Activated T-helper 1 cell treated with anti-CD3 and anti-CD28 coated beads, Interleukin-2, amount 50 U/mL, for 16 hours (primary cell): Measurements from ENCODE around the gene DLGAP1.
A peak's percentile ranks its signal among the peaks of the same experiment; 100 is the strongest.

Source experiments
- DNase-seq, 2 donors: peaks; one replicate each; pipeline ENCODE4 v3.0.0-alpha.2; 2020; ENCODE audit warnings: low read depth in 1 of 2, low spot score in 1 of 2

Gene DLGAP1

DNA sequence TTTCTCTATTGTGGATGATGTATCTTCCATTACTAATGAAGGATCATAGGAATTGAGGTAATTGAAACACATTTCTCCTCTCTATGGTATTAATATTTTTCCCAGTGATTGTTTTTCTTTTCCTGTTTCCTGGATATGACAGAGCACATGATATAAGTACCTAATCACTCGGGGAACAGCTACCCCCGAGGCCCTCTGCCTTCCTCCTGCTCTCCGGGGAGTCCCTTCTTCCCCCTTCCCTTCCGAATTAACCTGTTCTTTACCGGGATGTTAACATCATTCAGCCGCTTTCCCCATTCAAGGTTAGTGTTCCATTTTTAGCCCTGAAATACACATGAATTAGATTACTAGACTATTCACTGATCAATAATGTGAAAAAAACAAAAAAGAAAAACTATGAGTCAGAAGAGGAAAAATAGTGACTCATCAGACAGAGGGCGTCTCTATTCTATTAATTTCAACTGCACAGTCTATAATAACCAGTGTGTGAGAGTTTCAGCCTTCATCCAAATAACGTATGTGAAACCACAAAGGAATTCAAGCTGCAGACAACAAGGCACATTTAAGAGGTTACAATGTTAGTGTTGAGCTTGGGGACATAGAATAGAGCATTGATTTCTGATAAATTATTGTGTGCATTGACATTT is 450.8 kb downstream of the DLGAP1 start:
- no peak for DNase-seq

DNA sequence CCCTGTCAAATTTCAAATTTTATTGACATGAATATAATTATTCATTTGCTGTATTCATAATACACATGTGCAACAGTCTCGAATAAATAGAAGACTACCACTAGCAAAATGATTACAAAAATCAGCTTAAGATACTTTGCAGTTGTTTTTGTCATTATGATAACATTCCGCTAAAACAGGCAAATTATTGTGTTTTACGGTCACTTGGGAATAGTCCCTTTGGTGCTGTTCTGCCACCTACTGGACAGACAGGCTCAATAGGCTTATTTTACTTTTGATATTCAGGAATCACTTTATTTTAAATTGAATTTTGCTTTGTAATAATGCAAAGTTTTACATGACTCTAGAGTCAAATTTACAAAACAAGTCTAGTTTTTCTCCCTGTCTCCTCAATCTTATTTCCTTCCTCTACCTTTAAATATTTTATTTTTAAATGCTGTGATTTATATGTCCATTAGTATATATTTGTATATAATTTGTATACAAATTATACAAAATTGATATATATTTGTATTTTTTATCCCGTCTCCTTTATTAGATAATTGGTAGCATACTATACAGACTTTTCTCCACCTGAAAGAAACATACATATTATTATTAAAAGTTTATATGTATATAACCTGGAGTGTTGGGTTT is 456.3 kb downstream of the DLGAP1 start:
- DNase-seq = no peak

GRCh38 chr18:3995476-3996102 is 459.5 kb downstream of the DLGAP1 start:
- peak in 1 of 2 donors; percentile 14 for DNase-seq

GRCh38 chr18:3993941-3994687 is 461.0 kb downstream of the DLGAP1 start:
- no peak for DNase-seq

GRCh38 chr18:3985664-3986063 is 469.4 kb downstream of the DLGAP1 start:
- no peak for DNase-seq

DNA sequence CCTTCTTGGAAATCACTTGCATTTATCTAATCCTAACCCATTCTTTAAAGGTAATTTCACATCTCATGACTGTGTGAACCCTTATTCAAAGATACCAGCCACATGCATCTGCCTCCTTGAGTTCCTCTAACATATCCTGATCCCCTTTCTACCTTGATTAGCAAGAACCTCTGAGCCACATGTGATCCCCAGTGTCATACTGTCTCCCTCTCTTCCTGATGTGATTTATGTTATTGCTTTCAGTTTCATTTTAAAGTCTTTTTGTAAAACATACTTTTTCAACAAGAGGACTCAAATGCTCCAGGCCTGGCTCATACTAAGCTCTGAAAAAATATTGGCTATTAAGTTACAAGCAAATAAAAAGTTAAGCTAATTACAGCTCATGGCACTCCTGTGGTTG is 470.1 kb downstream of the DLGAP1 start:
- DNase-seq = no peak

GRCh38 chr18:3984163-3984757 is 470.8 kb downstream of the DLGAP1 start:
- no peak for DNase-seq

GRCh38 chr18:3983351-3983969 is 471.6 kb downstream of the DLGAP1 start:
- no peak for DNase-seq

DNA sequence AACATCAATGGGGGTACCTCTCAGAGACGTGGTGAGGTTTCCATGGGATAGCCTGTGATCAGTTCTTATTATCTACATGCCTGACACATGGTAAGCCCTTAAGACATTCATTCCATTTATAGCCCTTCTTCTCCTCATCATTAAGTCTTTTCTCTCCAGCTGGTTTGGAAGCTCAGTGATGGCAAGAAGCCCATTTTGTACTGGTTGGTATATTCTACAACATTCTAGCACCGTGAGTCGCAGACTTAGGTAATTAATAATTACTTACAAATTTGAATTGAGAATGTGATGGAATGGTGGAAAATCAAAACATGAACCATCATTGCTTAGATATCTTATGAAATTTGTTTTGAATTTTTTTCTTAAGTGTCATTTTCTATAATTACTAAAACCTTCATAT is 472.6 kb downstream of the DLGAP1 start:
- no peak for DNase-seq

DNA sequence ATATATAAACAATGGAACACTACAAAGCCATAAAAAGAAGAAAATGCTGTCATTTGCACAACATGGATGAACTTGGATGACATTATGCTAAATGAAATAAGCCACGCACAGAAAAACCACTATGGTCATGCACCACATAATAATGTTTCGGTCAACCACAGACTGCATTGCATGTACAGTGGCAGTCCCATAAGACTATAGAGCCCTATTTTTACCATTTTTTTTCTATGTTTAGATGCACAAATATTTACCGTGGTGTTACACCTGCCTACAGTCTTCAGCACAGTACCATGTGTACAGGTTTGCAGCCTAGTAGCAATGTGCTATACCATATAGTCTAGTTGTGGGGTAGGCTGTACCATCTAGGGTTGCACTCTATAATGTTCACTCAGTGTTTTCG is 476.1 kb downstream of the DLGAP1 start:
- no peak for DNase-seq

GRCh38 chr18:3973191-3973850 is 481.8 kb downstream of the DLGAP1 start:
- DNase-seq = no peak

DNA sequence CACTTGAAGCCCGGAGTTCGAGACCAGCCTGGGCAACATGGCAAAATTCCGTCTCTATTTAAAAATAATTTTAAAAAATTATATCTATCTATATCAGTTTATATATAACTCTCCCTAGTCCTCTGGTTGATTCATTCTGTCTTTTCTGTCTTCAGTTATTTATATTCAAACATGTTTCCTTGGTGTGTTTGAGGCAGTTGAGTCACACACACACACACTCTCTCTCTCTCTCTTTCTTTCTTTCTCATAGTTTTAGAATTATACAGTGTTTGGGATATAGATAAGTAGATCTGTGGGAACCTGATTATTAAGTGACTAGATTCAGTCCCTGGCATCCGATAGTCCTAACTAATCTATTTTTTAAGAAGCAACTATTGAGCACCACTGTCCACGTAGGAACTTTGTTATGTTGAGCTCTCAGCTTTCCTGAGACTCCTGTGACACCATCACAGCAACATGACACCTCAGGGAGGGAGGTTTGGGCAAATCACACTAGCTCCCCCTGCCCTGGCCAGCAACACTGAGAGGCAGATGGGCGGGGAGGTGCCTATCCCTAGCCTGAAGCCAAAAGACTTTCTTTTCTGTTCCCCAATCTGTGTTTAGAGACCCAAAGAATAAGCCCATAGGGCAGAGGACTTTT is 482.7 kb downstream of the DLGAP1 start:
- no peak for DNase-seq

DNA sequence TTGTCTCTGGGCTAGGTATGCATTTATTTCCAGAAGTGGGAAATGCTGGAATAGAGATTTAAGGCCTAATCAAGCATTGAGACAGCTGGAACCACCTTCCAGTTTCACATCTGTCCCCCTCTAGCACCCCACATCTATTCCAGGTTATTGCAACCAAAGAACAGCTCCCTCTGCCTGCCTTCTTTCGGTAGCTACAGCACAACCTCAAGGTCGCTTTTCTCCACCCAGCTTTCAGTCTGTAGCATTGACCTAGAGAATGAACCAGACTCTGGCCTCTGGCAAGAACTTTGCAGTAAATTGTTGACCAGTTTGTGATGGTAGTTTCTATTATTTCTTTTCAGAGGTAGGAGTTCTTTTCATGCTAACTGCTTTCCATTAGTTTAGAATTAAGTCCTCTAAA is 484.2 kb downstream of the DLGAP1 start:
- DNase-seq = no peak

DNA sequence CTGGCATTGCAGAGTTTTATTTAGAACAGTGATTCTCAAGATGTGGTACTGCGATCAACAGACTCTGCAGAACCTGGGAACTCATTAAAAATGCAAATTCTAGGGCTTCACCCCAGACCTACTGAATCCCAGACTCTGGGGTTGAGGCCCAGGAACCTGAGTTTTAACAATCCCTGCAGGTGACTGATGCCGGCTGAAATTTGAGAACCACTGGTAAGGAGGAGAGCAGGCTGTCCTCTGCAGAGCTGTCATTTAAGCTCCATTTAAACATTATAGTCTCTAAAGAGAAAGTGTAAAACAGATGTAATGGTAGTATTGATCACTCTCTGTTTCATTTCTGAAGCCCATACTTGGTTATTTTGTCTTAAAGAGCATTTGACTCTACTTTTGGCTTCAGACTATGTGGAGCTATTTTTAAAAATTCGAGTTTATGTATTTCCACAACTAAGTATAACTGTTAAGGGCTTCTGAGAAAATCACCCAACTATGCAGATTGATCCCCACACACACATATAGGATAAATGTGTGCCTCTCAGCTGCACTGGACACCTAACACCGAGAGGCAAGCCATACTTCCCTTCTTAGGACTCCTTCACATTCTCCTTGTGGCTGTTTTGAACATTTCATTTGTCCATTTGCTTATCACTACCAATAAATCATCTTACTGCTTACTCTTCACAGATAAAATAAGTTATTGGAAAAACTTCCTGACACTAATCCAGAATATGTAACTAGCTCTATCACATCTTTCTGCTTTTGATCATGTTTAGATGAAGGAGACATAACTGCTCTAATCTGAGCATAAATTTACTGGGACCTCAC is 487.5 kb downstream of the DLGAP1 start:
- DNase-seq = no peak

- no peak for DNase-seq
These were observed 488.3 kb downstream of the DLGAP1 start for GRCh38 chr18:3966642-3967358.

DNA sequence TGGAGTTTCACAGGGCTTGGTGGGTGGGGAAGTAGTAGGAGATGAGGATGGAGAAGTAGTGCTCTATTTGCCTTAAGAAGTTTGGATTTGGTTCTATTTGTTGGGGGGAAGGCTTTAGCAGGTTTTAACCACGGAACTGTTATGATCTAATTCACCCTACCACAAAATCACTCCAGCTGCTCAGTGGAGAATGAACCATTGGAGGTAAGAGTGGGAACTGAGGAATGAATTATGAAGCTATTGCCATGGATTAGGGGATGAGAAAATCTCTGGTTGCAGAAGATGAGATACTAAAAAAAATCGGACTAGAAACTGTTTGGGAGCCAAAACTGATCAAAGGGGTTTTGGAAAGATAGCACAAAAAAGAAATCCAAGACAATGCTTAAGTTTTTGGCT is 488.9 kb downstream of the DLGAP1 start:
- DNase-seq = no peak

DNA sequence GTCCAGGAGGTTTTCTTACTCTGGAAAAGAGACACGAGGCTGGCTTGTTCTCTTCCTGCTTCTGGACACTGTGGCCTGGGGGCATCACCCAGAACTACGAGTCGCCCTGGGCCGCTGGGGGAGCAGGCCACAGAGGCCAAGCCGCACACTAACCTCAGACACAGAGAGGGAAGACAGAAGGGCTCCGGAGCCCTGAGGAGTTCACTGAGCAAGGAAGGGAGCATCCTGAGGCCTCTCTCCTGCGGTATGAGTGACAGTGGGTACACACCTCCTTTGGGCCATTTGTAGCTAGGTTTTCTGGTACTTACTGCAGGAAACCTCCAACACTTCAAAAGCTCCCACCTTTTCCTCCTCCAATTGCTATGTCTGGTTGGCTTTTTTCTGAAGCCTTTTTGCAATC is 494.1 kb downstream of the DLGAP1 start:
- DNase-seq = no peak

DNA sequence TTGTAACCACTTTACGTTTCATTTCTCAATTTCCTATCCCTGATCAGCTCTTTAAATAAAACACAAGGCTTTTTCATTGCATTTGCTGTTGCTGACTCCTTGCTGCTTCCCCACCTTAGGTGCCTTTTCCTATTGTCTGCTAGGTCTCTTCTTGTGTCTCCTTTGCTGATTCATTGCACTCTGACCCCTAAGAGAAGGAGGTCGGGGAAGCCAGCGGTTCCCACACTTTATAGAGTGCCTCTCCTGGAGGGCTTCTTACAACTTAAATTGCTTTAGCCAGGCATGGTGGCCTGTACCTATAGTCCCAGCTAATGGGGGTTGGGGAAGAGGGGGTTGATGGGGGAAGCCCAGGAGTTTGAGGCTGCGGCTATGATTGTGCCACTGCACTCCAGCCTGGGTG is 495.0 kb downstream of the DLGAP1 start:
- no peak for DNase-seq

DNA sequence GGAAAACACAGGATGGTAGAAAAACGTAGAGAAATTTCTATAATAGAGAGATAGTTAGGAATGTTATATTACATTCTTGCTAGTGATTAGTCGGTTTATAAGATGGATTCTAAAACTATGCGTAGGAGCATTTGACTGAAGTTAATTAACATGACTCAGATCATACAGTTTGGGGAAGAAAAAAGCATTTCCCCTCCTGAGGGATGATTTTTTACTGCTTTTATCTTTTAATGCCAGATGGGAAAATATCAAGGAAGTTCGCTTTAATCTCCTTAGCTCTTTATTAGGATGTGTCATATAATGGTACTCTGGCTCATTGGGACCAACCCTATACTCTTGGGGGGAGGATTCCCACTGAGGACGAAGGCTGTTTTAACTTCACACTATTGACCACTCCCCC is 503.1 kb downstream of the DLGAP1 start:
- DNase-seq = no peak
